ENCODE results near the gene RAI14.
"Not testable (repeated sequence)": the region's sequence is repeated elsewhere in the genome, so short reads cannot be mapped to it uniquely, and the experiment has no call there.

The RAI14 gene

DNA sequence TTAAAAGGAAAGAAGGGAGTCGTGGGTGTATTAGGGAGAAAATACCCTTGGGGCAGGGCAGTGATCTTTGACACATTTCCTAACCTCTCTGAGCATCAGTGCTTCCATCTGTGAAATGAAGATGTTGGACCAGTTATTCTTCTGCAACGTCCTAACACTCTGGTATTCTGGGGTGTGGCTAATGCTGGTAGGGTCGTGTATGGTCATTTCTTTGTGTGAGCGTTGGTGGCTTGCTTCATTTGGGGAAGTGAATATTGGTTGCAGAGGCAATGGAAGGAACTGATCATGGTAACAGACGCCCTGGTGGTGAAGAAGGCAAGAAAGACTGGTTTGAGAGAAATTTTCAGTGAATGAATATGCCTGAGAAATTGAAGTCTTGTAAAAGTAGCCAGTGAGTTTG is 114.9 kb downstream of the RAI14 start:
- no peak for DNase-seq (ENCODE audit: low read depth)

DNA sequence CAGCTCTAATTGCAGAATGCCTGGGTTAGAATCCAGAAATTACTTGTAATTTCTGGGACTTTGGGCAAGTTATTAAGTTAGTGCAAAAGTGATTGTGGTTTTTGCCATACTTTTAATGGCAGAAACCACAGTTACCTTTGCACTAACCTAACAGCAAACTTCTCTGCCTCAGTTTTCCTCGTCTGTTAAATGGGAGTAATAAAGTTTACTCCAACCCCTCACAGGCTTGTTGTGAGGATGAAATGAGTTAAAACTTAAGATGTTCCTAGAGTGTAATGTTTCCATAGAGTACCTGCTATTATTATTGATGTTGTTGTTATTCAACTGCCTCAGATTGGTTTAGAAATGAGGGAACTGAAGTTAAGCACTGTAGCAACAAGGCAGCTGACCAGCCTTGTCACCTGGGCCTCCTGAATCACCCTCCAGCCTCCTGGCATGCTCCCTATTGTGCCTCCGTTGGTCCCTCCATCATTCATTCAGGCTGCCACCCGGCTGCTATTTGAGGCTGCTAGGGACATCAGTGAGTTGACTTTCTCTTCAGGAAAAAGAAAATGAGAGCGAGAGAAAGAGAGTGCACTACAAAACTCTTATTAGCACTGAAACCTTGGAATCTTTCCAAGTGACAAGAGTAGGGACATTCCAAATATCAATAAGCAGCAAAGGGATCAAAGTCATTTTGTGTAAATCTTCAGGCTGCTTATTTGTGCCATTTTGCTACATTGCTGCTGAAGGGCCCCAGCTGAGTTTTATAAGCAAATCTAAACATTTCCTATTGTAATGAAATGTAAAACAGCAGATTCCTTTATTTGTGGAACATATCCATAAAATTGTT is 116.4 kb downstream of the RAI14 start:
- DNase-seq (ENCODE audit: low read depth) = no peak

GRCh38 chr5:34774139-34774538 is 118.0 kb downstream of the RAI14 start:
- no peak for DNase-seq (ENCODE audit: low read depth)

- DNase-seq (ENCODE audit: low read depth) = not testable (repeated sequence)
Observed at GRCh38 chr5:34774678-34775077, 118.5 kb downstream of the RAI14 start.

GRCh38 chr5:34775886-34776285 is 119.8 kb downstream of the RAI14 start:
- DNase-seq (ENCODE audit: low read depth) = no peak

DNA sequence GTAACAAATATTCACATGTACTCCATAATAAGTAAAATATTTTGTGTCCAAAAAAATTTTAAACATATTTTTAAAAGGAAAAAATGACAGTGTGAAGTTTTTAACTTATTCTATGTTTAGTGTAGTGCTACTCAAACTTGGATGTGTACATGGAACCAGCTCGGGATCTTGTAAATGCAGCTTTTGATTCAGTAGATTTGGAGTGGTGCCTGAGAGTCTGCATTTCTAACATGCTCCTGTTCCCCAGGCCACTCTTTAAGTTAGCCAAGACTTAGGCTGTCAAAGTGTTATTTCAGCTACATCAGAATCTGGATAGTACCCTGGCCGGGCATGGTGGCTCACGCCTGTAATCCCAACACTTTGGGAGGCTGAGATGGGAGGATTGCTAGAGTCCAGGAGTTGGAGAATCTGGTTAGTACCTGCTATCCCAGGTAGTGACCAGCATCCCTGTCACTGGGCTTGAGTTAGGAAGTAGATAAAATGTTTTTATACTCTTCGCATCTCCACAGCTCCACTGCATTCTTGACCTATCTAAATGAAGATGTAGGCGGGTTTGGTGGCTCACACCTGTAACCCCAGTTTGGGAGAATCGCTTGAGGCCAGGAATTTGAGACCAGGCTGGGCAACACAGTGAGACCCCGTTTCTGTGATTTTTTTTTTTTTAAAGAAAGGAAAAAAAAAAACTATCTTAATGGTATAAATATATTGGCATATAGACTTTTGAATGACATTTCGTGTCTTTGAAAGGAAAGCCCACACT is 122.1 kb downstream of the RAI14 start:
- DNase-seq (ENCODE audit: low read depth) = no peak

DNA sequence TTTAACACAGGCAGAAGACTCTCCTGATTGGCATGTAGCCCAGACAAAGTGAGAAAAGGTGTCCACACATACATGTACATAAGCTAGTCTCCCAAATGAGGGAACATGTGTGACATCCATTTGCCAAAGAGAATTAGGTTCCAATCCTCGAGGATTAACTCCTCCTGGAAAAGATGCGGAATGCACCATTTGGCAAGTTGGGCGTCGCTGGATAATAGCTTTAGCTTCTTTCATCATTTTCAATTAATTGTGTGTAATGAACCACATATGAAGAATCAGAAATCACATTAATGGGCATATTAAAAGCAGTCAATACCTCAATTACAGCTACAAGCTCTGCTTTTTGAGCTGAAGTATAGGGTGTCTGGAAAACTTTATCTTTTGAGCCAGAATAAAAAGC is 127.8 kb downstream of the RAI14 start:
- not testable (repeated sequence) for DNase-seq (ENCODE audit: low read depth)

DNA sequence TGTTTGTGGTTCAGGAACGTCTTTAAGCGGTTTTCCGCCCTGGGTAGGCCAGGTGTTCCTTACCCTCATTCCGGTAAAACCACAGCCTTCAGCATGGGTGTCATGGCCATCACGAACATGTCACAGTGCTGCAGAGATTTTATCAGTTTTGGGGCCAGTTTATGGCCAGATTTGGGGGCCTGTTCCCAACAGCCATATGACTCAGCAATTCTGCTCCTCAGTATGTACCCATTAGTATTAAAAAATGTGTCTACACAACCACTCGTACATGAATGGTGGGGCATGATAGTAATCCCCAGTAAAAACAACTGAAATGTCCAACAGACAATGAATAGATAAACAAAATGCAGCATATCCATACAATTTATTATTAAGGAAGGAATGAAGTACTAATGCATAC is 130.9 kb downstream of the RAI14 start:
- DNase-seq (ENCODE audit: low read depth) = no peak

- DNase-seq (ENCODE audit: low read depth) = no peak
Observed at GRCh38 chr5:34789021-34789531, 132.9 kb downstream of the RAI14 start.

DNA sequence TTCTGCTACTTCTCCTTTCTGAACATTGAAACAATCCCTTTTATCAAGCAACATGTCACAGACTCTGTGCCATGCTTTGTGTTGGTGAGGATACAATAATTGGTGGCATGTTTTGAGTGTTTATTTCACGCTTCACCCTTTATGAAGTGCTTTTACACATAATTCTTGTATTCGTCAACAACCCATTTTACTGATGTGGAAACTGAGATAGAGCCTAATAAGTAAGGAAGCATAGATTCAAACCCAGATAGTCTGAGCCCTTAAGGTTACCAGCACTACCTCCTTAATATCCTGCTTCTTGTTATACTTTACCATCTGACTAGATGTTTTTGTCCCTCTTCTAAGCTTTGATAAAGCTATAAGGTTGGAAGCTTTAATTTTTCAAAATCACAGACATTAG is 133.5 kb downstream of the RAI14 start:
- DNase-seq (ENCODE audit: low read depth) = no peak

- no peak for DNase-seq (ENCODE audit: low read depth)
Observed at GRCh38 chr5:34790069-34790468, 133.9 kb downstream of the RAI14 start.

DNA sequence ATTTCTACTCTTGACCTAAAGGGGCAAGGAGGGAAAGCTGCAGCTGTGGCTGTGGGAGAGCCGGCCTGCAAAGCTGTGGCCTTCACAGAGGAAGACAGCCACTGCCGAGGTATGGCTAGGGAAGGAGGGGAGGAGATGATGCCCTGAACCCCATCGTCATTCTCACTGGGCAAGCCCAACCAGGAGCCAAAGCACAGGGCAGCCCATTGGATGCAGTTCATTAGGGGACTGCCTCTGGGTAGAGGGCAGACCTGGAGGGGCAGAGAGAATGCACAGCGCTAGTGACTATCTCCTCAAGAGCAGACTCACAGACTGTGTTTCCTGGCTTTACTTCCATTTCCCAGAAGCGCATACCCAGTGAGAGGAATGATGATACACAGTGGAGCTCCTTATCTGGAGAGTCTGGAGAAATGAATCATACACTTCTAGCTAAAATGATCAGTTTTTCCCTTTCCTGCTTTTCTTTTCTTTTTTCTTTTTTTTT is 135.7 kb downstream of the RAI14 start:
- DNase-seq (ENCODE audit: low read depth) = no peak

DNA sequence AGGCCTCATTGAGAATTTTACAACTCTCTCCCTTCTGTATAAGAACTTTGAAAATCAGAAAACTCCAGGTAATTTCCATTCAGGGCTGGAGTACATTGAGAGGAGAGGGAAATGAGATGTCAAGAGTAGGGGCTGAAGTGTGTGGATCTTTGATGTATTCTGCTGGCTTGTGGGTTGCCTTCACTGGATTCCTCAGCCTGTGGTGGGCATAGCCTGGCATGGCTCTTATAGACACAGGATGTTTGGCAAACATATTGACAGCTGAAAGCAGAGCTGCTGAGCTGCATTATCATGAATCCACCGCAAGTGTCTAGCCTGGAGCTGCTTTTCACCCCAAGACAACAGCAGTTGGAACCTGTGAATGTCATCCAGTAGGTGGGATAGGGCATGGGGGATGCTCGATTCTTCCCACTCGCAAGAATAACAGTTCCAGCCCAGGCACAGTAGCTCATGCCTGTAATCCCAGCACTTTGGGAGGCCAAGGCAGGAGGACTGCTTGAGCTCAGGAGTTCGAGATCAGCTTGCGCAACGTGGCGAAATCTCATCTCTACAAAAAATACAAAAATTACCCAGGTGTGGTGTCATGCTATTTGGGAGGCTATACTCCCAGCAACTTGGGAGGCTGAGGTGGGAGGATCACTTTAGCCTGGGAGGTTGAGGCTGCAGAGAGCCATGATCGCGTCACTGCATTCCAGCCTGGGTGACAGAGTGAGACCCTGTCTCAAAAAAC is 146.9 kb downstream of the RAI14 start:
- no peak for DNase-seq (ENCODE audit: low read depth)

DNA sequence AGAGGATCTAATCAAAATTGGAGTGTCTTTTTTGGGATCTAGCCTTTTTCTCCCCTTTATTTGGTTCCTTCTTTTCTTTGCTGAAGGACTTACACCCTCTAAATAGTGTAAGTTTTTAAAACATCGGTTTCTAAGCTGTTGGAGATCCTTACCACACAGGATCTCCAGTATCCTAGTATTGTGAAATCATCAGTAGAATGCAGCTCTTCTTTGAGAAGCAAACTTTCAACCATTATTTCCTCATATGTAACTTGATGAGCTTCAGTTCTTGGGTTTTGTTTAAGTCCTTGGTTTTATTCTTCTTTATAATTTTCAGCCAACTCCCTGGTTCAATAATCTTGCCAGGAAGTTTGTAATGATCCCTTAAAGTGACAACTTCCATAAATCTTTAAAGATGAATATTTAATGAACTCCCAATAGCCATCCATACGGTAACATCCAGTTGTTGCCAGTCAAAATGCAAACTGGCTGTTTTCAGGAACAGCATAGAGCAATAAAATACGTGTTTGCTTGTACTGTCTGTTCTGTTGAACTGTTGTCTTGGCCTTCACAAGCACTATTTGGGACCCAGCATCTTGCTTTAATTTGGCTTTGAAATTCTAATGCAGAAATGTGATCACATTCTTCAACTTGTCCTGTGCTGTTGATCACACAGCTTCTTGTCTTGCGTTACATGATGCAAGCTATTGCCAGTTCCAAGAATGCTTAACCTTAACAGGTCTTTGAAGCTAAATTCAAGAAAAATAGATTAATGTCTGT is 148.0 kb downstream of the RAI14 start:
- DNase-seq (ENCODE audit: low read depth) = no peak

- DNase-seq (ENCODE audit: low read depth) = no peak
Observed at GRCh38 chr5:34804913-34805312, 148.8 kb downstream of the RAI14 start.

DNA sequence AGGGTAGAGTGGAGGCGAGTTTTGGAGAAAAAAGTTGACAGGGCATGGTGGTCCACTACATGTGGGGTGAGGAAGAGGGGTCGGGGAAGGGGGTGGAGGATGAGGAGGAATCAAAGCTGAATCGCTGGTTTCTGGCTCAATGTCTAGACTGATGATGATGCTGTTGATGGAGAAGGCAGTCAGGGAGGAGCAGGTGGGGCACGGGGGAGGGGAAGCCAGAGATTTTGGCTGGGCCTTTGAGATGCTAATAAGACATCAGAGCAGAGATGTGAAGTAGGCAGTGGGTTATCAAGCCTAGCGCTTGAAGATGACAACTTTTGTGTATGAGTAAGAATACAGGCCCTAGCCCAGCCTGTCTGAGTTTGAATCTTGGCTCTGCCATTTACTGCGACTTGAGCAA is 150.4 kb downstream of the RAI14 start:
- DNase-seq (ENCODE audit: low read depth) = no peak

- DNase-seq (ENCODE audit: low read depth) = no peak
Observed at GRCh38 chr5:34811706-34812105, 155.6 kb downstream of the RAI14 start.

- DNase-seq (ENCODE audit: low read depth) = no peak
Observed at GRCh38 chr5:34813509-34813908, 157.4 kb downstream of the RAI14 start.

- DNase-seq (ENCODE audit: low read depth) = no peak
Observed at GRCh38 chr5:34817558-34818351, 161.6 kb downstream of the RAI14 start.

DNA sequence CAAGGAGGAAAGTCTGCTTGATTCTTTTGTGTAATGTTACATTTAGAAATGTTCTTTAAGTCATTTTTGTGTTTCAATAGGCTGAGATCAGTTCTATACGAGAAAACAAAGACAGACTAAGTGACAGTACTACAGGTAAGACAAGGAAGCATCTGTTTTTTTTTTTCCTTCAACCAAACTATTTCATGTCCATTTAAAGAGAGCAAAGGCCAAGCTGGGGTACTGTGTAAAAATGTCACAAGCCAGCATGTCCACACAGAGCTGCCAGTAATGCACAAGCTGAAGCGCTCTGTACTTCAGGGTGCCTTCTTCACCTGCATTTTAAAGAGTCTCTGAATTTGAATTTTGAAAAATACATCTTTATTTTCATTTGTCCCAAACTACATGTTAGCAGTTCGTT is 162.6 kb downstream of the RAI14 start:
- DNase-seq (ENCODE audit: low read depth) = no peak

- DNase-seq (ENCODE audit: low read depth) = no peak
Observed at GRCh38 chr5:34820593-34820992, 164.5 kb downstream of the RAI14 start.
